ENCODE results near the gene TTC7B.

DNA sequence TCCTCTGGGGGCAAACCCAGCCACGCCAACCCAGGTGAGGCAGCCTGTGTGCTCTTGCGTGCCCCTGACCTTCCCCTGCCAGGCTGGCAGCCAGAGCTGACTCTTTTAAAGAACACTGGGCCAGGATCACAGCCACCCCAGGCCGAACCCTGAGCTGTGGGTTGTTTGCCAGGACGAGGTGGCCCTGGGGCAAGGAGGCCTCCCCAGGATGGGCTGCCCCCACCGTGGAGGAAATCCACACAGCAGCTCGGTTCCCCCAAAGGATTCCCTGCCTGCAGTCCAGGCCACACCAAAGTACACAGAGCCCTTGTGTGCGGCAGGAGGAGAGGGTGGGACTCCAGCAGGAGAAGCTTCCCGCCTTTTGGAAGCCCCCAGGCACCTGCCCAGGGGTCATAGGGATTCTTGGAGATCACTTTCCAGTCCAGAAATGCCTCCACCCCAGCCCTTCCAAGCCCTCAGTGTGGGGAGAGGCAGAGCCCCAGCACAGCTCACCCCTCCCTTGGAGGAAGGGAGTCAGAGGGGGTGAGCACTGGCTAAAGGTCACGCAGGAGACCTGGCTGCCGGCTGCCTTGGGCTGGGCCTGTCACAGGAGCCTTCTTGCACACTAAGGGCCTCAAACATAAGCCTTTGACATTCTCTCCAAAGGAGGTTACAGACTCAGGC, 303.8 kb downstream of the TTC7B start:
- no peak for TF ChIP-seq CTCF (IDR thresholded peaks at IDR 0.05; ENCODE audit: borderline replicate concordance, extremely low read depth, low read length, poor library complexity, severe bottlenecking)
- TF ChIP-seq EZH2 (IDR thresholded peaks at IDR 0.05; ENCODE audit: borderline replicate concordance, low read depth, low read length, severe bottlenecking): no peak
